Measurements from ENCODE around the gene CDH4.

CDH4 gene

DNA sequence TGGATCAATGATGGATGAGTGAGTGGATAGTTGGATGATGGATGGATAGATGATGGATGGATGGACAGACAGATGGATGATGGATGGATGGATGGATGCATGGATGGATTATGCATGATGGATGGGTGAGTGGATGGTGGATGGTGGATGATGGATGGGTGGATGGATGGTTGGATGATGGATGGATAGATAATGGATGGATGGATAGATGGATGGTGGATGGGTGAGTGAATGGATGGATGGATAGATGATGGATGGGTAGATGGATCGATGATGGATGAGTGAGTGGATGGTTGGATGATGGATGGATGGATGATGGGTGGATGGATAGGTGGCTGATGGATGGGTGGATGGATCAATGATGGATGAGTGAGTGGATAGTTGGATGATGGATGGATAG lies 637.6 kb downstream of the CDH4 start:
- no peak for DNase-seq (ENCODE audit: low read depth, low spot score)

DNA sequence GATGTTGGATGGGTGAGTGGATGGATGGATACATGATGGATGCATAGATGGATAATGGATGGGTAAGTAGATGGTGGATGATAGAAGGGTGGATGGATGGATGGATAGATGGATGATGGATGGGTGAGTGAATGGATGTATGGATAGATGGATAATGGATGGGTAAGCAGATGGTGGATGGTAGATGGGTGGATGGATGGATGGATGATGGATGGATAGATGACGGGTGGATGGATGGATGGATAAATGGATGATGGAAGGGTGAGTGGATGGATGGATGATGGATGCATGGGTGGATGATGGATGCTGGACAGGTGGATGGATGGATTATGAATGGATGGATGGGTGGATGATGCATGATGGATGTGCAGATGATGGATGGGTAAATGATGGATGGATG lies 638.1 kb downstream of the CDH4 start:
- no peak for DNase-seq (ENCODE audit: low read depth, low spot score)

DNA sequence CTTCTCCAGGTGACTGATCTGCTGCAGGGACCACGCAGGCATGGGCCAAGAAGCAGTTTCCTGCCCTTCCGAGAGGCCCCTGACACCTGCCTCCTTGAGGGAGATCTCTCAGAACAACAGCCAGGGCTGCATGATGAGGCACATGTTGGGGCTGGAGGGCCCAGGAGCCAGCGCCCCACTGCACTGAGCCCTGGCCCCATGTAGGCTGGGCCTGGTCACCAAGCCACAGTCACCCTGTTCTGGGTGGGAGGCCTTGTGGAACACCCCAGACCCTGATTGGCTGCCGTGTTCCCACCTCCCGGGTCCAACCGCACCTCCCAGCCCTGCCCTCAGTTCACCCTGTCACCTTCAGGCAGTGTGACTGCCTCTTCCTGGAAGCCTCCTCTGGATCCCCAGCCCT lies 639.4 kb downstream of the CDH4 start:
- no peak for DNase-seq (ENCODE audit: low read depth, low spot score)

DNA sequence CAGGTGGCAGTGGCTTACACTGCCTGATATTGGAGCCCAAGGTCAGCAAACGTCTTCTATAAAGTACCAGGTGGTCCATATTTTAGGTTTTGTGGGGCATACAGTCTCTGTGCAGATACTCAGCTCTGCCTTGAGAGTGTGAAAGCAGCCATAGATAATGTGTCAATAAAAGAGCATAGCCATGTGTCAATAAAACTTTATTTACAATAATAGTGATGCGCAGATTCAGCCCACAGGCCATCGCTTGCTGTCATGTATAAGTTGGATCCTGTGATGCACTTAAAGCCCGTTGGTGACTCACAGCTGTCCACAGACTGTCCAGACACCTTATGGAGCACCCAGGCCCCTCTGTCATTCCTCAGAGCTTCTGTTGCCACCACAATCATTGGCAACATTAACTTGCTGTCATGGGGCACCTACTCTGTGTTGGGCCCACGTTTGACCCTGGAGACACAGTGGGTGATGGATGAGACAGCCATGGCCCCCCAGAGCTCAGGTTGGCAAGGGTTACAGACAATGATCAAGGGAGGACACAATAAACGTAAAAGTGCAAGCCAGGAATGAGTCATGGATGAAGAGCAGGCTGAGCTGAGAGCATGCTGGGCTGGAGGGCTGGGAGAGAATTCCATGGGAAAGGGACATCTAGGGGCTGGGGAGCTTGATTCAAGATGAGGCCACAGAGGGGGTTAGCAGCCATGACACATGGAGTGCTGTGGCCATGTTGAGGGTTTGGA lies 640.0 kb downstream of the CDH4 start:
- no peak for DNase-seq (ENCODE audit: low read depth, low spot score)

DNA sequence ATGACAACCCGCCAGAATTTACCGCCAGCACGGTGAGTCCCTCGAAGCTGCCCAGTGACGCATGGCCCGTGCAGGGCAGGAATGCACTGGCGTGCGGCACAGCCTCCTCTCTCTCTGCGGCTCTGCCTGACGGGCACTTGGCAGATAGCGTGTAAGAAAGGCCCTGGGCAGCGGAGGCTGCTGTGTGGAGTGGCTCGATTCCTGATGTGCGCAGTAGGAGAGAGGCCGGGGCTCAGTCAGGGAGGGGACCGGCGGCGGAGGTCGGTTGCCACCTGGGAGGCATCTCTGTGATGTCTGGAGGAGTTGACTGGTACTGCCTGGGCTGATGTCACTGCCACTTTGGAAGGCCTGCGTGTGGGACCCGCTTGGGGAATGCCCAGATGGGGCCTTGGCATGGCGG lies 643.0 kb downstream of the CDH4 start:
- DNase-seq (ENCODE audit: low read depth, low spot score), result no peak

DNA sequence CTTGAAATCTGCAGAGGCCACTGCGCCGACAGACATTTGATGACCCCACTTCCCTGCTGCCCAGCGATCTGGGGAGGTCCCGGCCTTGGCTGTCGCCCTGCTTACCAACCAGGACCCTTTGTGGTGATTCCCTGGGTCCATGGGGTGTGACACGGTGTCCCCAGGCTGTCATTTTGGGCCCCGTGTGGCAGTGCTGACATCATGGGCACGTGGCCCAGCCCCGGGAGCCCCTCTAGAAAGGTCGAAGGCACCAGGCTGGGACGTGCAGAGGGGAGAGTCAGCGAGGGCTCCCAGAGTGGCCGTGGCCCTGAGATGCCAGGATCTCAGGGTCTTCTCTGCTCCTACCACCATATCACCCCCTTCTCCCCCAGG lies 643.6 kb downstream of the CDH4 start:
- no peak for DNase-seq (ENCODE audit: low read depth, low spot score)

DNA sequence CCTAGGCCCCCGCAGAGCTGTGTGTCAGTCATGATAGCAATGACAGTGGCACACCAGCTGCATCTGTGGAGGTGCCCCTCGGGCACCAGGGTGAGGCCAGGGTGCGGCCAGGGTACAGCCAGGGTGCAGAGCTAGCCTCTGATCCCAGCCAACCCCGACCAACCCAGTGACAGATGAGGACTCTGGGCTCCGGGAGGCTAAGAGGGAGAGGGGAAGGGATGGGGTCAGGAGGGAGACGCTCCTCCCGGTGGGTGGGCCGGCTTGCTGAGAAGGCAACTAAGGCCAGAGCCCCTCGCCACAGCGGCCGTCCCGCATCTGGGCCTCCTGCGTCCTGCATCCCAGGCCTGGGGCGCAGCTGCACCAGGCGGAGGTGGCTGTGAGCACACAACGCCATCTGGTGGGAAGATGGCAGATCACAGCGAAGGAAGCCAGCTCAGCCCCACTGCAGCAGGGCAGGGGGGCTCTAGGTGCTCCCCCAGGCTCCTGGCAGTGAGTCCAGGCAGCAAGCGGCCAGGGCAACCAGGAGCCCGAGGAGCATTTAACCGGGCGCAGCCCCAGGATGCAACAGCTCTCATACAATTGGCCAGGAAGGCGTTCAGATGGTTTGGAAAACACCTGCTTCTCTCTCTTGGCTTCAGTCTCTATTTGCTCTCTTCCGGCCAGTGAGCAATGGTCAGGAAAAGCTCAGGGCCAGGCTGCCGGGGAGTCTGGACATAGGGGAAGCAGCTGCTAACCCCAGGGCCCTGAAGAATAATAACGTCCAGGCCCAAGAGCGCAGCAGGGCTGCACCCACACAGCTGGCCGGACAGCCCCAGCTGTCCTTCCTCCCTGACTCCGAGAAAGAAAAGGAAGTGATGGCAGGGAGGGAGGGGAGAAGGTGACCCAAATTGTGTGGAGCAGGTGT lies 644.2 kb downstream of the CDH4 start:
- DNase-seq (ENCODE audit: low read depth, low spot score), result no peak

DNA sequence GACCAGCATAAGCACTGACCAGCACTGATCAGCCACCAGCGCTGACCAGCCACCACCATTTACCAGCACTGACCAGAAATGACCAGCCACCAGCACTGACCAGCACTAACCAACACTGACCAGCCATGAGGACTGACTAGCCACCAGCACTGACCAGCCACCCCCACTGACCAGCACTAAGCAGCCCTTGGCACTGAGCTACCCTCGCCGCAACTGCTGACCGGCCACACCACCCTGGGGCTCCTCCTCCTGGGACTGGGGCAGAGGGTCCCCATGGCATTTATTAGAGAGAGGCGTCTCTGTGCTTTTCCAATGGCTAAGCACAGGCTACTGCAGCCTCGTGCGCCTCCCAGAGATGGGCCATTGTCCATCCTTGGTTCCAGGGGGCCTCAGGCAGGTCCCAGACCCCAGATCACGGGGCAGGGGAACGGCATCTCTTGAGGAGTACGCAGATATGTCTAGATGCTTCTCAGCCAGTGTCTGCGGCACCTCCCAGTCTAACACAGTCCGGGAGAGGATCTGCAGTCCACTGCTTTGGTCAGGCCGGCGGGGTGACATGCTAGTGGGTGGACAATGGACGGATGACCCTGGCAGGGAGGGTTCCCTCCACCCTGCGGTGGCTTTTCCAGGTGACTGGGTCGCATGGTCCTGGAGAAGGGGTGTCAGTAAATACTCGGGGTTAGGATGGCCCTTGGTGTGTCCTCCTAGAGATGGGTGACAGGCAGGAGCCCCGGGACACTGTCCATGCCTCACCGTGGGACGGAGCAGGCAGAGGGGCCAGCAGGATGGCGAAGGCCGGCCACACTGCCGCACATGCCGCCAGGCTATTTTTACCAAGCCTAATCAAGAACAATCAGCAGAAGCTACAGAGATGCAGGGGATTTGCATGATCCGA lies 645.6 kb downstream of the CDH4 start:
- DNase-seq (ENCODE audit: low read depth, low spot score), result no peak

DNA sequence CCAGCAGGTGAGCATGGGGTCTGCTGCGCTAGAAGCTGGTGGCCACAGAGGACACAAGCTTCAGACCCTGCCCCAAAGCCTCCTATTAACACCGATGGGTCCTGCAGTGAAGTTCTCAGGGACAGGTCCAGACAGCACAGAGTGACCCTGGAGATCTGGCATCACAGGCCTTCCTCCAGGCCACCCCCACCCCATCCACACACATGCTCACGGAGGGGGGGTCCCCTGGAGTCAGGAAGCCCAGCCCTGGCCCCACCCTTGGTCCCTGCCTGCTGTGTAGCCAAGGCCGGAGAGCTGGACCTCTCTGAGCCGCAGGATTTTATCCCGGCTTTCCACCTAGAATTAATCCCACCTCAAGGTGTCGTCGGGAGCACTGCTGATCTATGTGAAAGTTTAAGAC lies 646.3 kb downstream of the CDH4 start:
- no peak for DNase-seq (ENCODE audit: low read depth, low spot score)

DNA sequence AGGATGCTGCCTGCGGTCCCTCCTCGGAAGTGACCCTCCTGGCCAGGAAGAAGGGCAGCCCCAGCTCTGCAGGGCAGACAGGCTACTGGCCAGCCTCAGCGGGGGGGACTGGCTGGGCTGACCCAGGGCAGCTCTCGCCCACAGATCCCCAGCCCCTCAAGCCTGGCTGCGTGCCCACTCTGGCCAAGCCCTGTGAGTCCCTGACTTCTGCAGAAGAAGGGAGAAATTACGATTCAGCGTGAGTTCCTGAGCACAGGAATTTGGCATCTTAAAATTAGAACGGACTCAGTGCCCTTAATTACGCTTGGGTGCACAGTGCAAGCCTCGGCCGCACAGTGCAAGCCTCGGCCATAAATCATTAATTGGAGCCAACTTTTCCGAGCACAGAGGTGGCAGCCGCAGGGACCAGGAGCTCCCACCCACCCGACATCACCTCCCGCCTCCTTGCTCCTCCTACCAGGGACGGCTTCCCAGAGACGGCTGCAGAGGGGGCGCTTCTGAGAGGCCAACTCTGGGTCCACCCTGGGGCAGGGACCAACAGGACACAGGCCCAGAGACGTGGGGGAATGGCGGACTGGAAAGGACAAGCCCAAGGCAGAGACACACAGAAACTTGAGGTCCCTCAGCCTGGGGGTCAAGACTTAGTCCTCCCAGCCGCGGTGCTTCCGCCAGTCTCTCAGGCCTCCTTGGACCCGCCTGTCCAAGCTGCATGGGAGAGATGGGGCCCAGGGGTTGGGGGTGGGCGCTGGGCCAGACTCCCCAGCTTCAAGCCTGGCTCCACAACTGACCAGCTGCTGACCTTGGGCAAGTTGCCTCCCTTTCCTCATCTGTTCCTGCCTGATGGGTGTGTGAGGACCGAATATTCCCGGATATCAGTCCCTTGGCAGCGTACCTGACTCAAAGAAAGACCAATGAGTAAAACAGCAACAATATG lies 648.2 kb downstream of the CDH4 start:
- DNase-seq (ENCODE audit: low read depth, low spot score), result no peak

DNA sequence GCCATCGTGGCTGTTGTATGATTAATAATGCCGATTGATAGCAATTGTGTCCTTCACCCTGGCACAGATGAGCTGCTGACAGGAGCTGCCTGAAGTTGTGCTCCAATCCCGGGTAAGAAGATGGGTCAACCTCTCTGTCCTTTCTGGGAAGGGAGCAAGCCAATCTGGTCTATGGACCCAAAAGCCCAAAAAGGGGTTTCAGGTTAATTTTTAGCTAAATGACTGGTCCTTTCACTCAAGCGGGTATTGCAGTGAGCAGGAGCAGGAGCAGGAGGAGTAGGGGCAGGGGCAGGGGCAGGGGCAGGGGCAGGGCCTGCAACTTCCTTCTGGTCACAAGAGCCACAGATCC lies 648.9 kb downstream of the CDH4 start:
- DNase-seq (ENCODE audit: low read depth, low spot score), result no peak

DNA sequence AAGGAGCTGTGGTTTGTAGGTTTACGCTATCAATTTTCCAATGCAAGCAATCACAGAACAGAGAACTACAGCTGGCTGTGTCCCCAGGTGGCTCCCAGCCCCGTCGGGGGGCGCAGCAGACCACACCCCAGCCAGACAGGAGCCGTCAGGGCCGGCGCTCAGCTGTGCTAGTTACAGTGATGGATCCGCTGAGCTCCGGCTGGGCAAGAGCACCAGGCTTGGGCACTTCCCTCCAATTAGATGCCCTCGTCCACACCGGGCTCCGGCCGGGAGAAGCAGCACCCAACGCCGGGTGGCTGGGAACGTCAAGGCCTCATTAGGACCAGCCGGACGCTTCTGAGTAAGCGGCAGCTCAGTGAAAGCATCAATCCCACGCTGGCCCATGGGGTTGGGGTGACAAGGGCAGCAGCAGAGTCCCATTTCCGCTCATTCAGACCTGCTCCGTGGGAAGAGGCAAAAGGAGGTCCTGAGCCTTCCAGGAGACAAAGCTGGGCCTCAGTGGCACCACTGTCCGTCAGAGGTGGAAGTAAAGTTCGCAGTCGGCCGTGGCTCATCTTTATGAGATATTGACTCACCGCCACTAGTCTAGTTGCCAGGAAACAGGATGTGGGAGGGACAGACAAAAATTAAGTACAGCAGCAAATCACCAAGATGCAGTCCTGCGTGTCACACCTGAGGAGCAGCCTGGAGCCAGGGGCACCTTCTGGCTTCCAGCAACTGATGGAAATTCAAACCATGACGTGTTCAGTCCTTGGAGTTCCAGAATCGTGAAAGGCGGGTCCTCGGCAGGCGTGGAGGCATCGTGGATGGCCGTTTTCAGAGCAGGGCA lies 649.5 kb downstream of the CDH4 start:
- DNase-seq (ENCODE audit: low read depth, low spot score), result no peak

DNA sequence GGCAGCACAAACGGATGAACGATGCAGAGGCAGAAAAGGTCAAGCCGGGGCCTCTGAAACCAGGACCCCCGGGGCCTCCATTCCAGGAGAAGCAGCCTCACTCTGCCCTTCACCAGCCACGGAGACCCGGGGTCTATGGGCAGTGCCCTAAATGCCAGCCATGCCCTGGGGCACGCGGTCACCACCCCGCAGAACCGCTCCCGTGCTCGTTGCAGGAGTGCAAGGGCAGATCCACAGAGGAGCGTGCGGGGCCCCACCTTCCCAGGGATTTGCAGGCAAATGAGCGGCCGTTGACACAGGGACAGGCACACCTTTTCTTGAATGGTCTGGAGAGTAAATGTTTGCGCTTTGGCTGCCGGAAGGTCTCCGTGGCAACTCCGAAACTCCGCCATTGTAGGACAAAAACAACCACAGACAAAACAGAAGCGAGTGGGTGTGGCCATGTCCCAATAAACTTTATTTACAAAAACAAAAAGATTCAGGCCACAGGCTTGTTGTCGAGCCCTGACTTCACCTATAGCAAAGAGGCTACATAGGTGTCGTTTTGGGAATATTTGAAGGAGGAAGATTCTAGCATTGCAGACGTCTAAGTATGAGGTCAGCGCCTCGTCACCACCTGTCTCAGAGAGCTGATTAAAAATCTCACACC lies 650.3 kb downstream of the CDH4 start:
- no peak for DNase-seq (ENCODE audit: low read depth, low spot score)

DNA sequence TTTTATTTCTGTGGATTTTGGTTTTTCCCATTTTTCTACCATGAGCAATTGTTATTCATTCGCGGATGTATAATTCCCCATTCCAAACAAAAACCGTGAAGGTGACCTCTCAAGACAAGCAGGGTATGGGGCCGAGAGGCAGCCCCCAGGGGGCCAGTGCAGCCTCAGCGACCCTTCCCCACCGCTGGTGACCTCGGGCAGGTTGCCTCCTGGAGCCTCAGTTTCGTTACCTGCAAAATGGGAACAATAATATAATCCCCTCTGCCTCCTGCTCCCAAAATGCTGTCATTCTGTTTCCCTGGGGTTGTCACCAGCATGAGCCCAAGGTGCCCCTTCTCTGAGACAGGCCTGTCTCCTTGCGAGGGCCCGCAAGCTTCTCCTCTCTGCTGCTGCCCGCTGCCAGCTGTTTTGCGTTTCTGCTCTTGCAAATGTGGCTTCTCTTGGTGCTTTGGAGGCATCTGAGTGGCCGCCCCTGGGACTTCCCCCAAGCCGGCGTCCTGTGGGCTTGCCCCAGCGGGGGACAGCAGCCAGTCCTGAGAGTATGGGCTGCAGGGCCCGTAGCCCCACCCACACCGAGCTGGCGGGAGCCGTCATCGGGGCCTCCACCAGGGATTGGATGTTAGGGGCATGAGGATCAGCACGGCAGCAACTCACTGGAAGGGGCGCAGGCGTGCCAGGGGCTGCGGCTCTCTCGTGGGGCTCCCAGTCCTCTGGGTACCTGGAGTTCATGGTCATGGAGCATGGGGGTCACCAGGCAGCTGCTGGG lies 651.7 kb downstream of the CDH4 start:
- DNase-seq (ENCODE audit: low read depth, low spot score), result no peak

DNA sequence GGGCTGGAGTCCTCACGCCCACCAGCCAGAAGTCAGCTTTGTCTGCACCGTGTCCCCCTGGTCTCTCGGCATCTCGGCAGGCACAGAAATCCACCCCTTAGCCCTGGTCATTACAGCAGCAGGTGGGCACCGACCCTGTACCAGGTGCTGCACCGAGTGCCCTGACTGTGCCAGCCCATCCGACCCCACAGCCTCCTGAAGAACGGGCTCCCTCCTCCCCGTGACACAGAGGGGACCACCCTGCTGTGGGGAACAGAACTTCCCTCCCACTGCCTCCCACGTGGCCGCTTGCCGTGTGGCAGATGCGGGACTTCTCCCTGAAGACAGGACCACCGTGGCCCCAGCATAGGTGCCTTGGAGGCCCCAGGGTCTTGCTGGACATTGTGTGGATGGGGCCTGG lies 652.4 kb downstream of the CDH4 start:
- no peak for DNase-seq (ENCODE audit: low read depth, low spot score)

DNA sequence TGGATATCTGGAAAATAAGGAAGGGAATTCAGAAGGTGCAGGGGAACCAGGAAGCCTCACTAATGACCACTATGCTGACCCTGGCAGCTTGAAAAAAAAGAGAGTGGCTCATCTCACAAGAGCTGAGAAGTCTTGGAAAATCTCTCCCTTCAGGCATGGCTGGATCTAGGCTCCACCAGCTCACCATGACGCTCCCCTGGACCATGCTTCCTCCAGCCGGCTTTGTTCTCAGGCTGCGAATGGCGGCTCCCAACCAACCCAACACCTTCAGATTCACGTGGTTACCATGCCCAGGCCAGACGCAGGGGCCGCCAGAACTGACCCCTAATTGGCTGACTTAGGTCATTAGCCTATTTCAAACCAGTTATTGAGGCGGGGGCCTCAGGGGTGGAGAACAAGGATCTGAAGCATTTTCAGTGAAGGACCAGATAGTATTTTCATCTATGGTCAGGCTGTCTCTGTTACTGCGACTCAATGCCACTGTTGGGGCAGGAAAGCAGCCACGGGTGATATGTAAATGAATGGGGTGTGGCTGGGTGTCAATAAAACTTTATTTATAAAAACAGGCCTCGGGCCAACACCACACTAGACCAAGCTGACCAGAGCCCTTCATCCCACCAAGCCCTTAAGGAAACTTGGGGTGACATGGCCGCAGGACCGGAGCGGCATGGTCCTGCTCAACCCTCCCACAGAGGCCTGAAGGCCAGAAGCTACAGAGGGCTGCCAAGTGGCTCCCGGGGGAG lies 653.9 kb downstream of the CDH4 start:
- DNase-seq (ENCODE audit: low read depth, low spot score), result no peak

DNA sequence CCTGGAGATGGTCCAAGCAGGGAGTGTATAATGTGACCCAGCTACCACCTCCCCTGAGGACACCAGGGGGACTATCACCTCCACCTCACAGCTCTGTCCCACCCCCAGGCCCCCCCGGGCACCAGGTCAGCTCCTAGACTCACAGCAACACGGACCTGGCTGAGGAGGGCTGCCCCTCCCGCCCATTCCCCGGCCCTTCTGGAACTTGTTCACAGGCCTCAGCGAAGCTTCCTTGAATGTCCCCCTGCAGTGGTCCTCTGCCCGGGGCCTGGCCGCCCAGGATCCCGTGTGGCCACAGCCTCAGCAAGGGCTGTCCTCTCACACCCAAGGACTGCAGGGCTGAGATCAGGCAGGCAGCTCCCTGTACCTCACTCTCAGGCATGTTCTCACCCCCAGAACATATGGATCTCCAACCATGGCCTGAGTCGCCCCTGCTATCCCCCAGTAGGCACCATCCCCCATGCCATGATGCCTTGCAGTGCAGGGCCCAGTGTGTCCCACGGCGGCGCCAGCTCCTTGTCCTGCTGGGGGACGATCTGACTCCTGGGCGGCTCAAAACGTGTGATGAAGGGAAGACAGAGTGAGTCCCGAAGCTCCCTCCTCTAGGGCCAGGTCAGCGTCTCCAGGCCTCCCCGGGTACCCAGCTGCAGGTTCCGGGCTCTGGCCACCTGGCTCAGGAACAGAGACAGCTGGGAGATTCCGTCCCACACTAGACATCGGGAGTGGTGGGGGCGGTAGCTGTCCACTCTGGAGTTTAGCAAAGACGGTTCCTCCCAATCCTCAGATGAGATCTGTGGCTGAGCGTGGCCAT lies 655.2 kb downstream of the CDH4 start:
- no peak for DNase-seq (ENCODE audit: low read depth, low spot score)
